CD14-positive monocyte (primary cell): ENCODE data around the gene PFKFB4. TPM values are rescaled to one million over a fixed set of nuclear protein-coding genes. Genes with fewer than 3 reads are reported as not detected.

ENCODE experiments used
- DNase-seq, 3 donors: peaks; one replicate each; pipeline ENCODE4 v3.0.0-alpha.2; 2011 to 2022
- H2AFZ ChIP-seq: 2 replicates; pipeline ENCODE4 v1.6.0; 2012; ENCODE audit warnings: mild to moderate bottlenecking, low read depth, low read length, inconsistent platforms; ENCODE audit not compliant: insufficient read depth, poor library complexity, severe bottlenecking
- H3K27ac ChIP-seq, 2 donors: 1 replicate in 1 of 2; 2 replicates in 1 of 2; pipeline ENCODE4 v1.5.1; 2012 to 2013; ENCODE audit warnings: low read length in 2 of 2, control low read depth in 1 of 2, inconsistent platforms in 1 of 2, low read depth in 1 of 2, mild to moderate bottlenecking in 1 of 2
- H3K27me3 ChIP-seq, 2 donors: one replicate each; pipeline versions ENCODE4 v1.6.0 to v1.6.1; 2011 to 2013; ENCODE audit warnings: low read length in 2 of 2; ENCODE audit not compliant: control insufficient read depth in 2 of 2, insufficient read depth in 2 of 2
- H3K36me3 ChIP-seq, 2 donors: replicated peaks in 1 of 2; 1 replicate in 1 of 2; 2 replicates in 1 of 2; pipeline versions ENCODE4 v1.5.1 to v1.6.1; 2012 to 2013; ENCODE audit warnings: low read length in 2 of 2, control low read depth in 1 of 2, inconsistent platforms in 1 of 2, mild to moderate bottlenecking in 1 of 2; ENCODE audit not compliant: insufficient read depth in 2 of 2, control insufficient read depth in 1 of 2
- H3K4me1 ChIP-seq, 2 donors: 1 replicate in 1 of 2; 2 replicates in 1 of 2; pipeline versions ENCODE4 v1.5.1 to v1.6.1; 2012 to 2013; ENCODE audit warnings: low read length in 2 of 2, control low read depth in 1 of 2, inconsistent platforms in 1 of 2, mild to moderate bottlenecking in 1 of 2, moderate library complexity in 1 of 2; ENCODE audit not compliant: insufficient read depth in 2 of 2, control insufficient read depth in 1 of 2
- H3K4me2 ChIP-seq: replicated peaks from 2 replicates; pipeline ENCODE3; 2012; ENCODE audit warnings: low read length, moderate library complexity, mild to moderate bottlenecking; ENCODE audit not compliant: poor library complexity, severe bottlenecking; ENCODE audit errors: extremely low read depth
- H3K4me3 ChIP-seq, 3 experiments: fragments of 200-600 bp in 1 of 3; sonication (generic) in 1 of 3; replicated peaks in 1 of 3; 1 replicate in 2 of 3; 2 replicates in 1 of 3; pipeline ENCODE4 v1.5.1; 2011 to 2013; ENCODE audit warnings: low read length in 3 of 3, mild to moderate bottlenecking in 3 of 3, control low read depth in 2 of 3, low read depth in 2 of 3, inconsistent platforms in 1 of 3, moderate library complexity in 1 of 3
- H3K79me2 ChIP-seq: 2 replicates; pipeline ENCODE4 v1.6.0; 2012; ENCODE audit warnings: mild to moderate bottlenecking, control low read depth, inconsistent platforms, low read length, moderate library complexity; ENCODE audit not compliant: insufficient read depth
- H3K9ac ChIP-seq: 2 replicates; pipeline ENCODE4 v1.6.0; 2017; ENCODE audit warnings: low read length, mild to moderate bottlenecking; ENCODE audit not compliant: insufficient read depth, poor library complexity, severe bottlenecking
- H3K9me3 ChIP-seq, 2 donors: replicated peaks in 1 of 2; 1 replicate in 1 of 2; 2 replicates in 1 of 2; pipeline versions ENCODE4 v1.5.1 to v1.6.1; 2012 to 2013; ENCODE audit warnings: low read length in 2 of 2, control low read depth in 1 of 2; ENCODE audit not compliant: control insufficient read depth in 1 of 2, insufficient read depth in 1 of 2
- H4K20me1 ChIP-seq: 2 replicates; pipeline ENCODE4 v1.6.0; 2012; ENCODE audit warnings: mild to moderate bottlenecking, low read length, control low read depth, moderate library complexity; ENCODE audit not compliant: insufficient read depth
- H3K27ac Mint-ChIP-seq, 7 donors: one replicate each; pipeline ENCODE4 v1.8.0; 2020; ENCODE audit warnings: mild to moderate bottlenecking in 7 of 7, mixed read lengths in 7 of 7, moderate library complexity in 6 of 7, inconsistent platforms in 2 of 7
- H3K27me3 Mint-ChIP-seq, 3 donors: one replicate each; pipeline ENCODE4 v1.8.0; 2021 to 2022; ENCODE audit warnings: low read depth in 3 of 3, mild to moderate bottlenecking in 3 of 3, mixed read lengths in 3 of 3, moderate library complexity in 3 of 3, inconsistent platforms in 1 of 3
- H3K36me3 Mint-ChIP-seq, 2 donors: one replicate each; pipeline ENCODE4 v1.8.0; 2020; ENCODE audit warnings: mixed read lengths in 2 of 2, inconsistent platforms in 1 of 2, mild to moderate bottlenecking in 1 of 2
- H3K4me1 Mint-ChIP-seq: one replicate; pipeline ENCODE4 v1.8.0; 2020; ENCODE audit warnings: mild to moderate bottlenecking, mixed read lengths
- H3K4me3 Mint-ChIP-seq, 2 donors: one replicate each; pipeline ENCODE4 v1.8.0; 2020; ENCODE audit warnings: mild to moderate bottlenecking in 2 of 2, mixed read lengths in 2 of 2, moderate library complexity in 1 of 2
- H3K9me3 Mint-ChIP-seq, 7 donors: one replicate each; pipeline ENCODE4 v1.8.0; 2020 to 2022; ENCODE audit warnings: mixed read lengths in 7 of 7, mild to moderate bottlenecking in 6 of 7, moderate library complexity in 6 of 7, inconsistent platforms in 2 of 7
- WGBS: methylation state at CpG from one replicate; pipeline ENCODE4 v1.1.5; 2013; ENCODE audit warnings: missing lambda C conversion rate; ENCODE audit not compliant: insufficient coverage; 5-methylcytosine and 5-hydroxymethylcytosine counted together
- intact Hi-C, 2 donors: fragments of 100-400 bp; cut with micrococcal nuclease; formaldehyde crosslinking; loops; one replicate each; pipeline versions ENCODE4 v1.15.0 to v1.15.1; 2023
- polyA plus RNA-seq, 3 donors: library from polyadenylated mRNA; depleted of rRNA in 1 of 3; unstranded in 2 of 3; stranded (reverse) in 1 of 3; fragments of 300-500 nt in 2 of 3; fragments of >200 nt in 1 of 3; fragmentation: Illumina TruSeq in 2 of 3; gene quantifications; 1 replicate in 2 of 3; 2 replicates in 1 of 3; pipeline ENCODE4 v1.2.3, GENCODE V29; 2012 to 2021
- TF ChIP-seq, protein P1 (sequence below): fragments of 200-600 bp; IDR thresholded peaks from one replicate; pipeline ENCODE4 v1.8.0; 2022; ENCODE audit warnings: antibody characterized with exemption, mild to moderate bottlenecking

Gene PFKFB4
- polyA plus RNA-seq, 3 donors = 32.2 to 44.9 (median 34.9) TPM

- TF ChIP-seq, protein P1, sequence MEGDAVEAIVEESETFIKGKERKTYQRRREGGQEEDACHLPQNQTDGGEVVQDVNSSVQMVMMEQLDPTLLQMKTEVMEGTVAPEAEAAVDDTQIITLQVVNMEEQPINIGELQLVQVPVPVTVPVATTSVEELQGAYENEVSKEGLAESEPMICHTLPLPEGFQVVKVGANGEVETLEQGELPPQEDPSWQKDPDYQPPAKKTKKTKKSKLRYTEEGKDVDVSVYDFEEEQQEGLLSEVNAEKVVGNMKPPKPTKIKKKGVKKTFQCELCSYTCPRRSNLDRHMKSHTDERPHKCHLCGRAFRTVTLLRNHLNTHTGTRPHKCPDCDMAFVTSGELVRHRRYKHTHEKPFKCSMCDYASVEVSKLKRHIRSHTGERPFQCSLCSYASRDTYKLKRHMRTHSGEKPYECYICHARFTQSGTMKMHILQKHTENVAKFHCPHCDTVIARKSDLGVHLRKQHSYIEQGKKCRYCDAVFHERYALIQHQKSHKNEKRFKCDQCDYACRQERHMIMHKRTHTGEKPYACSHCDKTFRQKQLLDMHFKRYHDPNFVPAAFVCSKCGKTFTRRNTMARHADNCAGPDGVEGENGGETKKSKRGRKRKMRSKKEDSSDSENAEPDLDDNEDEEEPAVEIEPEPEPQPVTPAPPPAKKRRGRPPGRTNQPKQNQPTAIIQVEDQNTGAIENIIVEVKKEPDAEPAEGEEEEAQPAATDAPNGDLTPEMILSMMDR = no peak
- H2AFZ ChIP-seq = no peak overlapping the region
- Mint-ChIP-seq H3K4me1 (peaks cover 12% of the 10 kb centered on the region), H3K27me3 (peaks cover 23 to 27% (median 25%) of the 10 kb centered on the region in 3 donors), H3K4me3 (no peak overlapping the region), H3K9me3 (peaks cover 0 to 6% (median 0%) of the 10 kb centered on the region in 7 donors), H3K36me3 (peaks cover 72 to 73% of the 10 kb centered on the region in 2 donors), H3K27ac (no peak overlapping the region)
- WGBS = 96% methylated on average over 3 of the region's 11 CpGs
- no peak overlapping the region for H3K4me2 ChIP-seq
- intact Hi-C loops = no loop called here
- peaks cover 6 to 22% of the 10 kb centered on the region in 2 donors for H3K27me3 ChIP-seq
- H3K4me1 ChIP-seq = peaks cover 6 to 14% of the 10 kb centered on the region in 2 donors
- H3K9me3 ChIP-seq = no peaks in the 10 kb centered on the region
- H3K27ac ChIP-seq = no peak overlapping the region
- H3K4me3 ChIP-seq = no peak overlapping the region
- DNase-seq = no peak
- no peak overlapping the region for H3K9ac ChIP-seq
- no peaks in the 10 kb centered on the region for H3K79me2 ChIP-seq
- H4K20me1 ChIP-seq = peaks cover 54% of the 10 kb centered on the region
- peaks cover 64 to 70% of the 10 kb centered on the region in 2 donors for H3K36me3 ChIP-seq
Measured at GRCh38 chr3:48599077-48599501, 42.5 kb upstream of the PFKFB4 start.

GRCh38 chr3:48598323-48599076 is 41.9 kb upstream of the PFKFB4 start:
- peaks cover 0 to 6% (median 0%) of the 10 kb centered on the region in 7 donors for H3K9me3 Mint-ChIP-seq
- no peaks in the 10 kb centered on the region for H3K9me3 ChIP-seq
- H3K4me2 ChIP-seq = no peak overlapping the region
- H3K9ac ChIP-seq = no peak overlapping the region
- H3K27me3 Mint-ChIP-seq = peaks cover 29 to 31% (median 31%) of the 10 kb centered on the region in 3 donors
- H3K27ac ChIP-seq = no peak overlapping the region
- H2AFZ ChIP-seq = no peak overlapping the region
- H3K36me3 Mint-ChIP-seq = peaks cover 66 to 68% of the 10 kb centered on the region in 2 donors
- WGBS = 80% methylated on average over 4 of the region's 5 CpGs
- intact Hi-C loops = no loop called here
- H4K20me1 ChIP-seq = peaks cover 48% of the 10 kb centered on the region
- H3K79me2 ChIP-seq = no peaks in the 10 kb centered on the region
- peaks cover 58 to 64% of the 10 kb centered on the region in 2 donors for H3K36me3 ChIP-seq
- no peak overlapping the region for H3K4me3 ChIP-seq
- TF ChIP-seq, protein P1 = no peak
- H3K4me1 Mint-ChIP-seq = peaks cover 12% of the 10 kb centered on the region
- H3K27ac Mint-ChIP-seq = peak overlapping the region in 2 of 7 donors; percentile 30 to 87
- peaks cover 6 to 14% of the 10 kb centered on the region in 2 donors for H3K4me1 ChIP-seq
- no peak overlapping the region for H3K4me3 Mint-ChIP-seq
- no peak for DNase-seq
- H3K27me3 ChIP-seq = peaks cover 6 to 27% of the 10 kb centered on the region in 2 donors
